HCT116 (cell line): ENCODE data around the gene MATCAP1. TPM values are rescaled to one million over a fixed set of nuclear protein-coding genes. Genes with fewer than 3 reads are reported as not detected.

ENCODE experiments used
- ATAC-seq: fragments of 200-7000 bp; cut with Tn5 transposase; 2 replicates; pipeline ENCODE4 v1.9.1; 2020; ENCODE audit warnings: mild to moderate bottlenecking, moderate library complexity
- BruUV-seq: library from RNA; stranded (reverse); fragments of 400-500 nt; replicated peaks from 2 replicates; lab custom pipeline; 2021; lab: Mats Ljungman, UMichigan
- CTCF ChIA-PET: fragments of 300-600 bp; sonication (Branson Sonifier 250); formaldehyde crosslinking; loops from one replicate; lab custom pipeline; 2021; ENCODE audit warnings: antibody characterized with exemption; lab: Charles Lee
- POLR2A ChIA-PET: fragments of 300-600, 350-600 bp; sonication (Branson Sonifier 250); formaldehyde crosslinking; loops from one replicate; lab custom pipeline; 2021; ENCODE audit warnings: antibody characterized with exemption; lab: Charles Lee
- RAD21 ChIA-PET, 2 experiments: fragments of 300-600 bp; sonication (Branson Sonifier 250); formaldehyde crosslinking; loops; one replicate each; lab custom pipeline; 2023; ENCODE audit warnings: low total read pairs in 2 of 2; ENCODE audit not compliant: uncharacterized antibody in 2 of 2, unreplicated experiment in 2 of 2, low non-redundant PET in 1 of 2; lab: Charles Lee
- DNase-seq: peaks from one replicate; pipeline ENCODE4 v3.0.0-alpha.2; 2010; ENCODE audit warnings: low read depth, low spot score
- H2AFZ ChIP-seq: fragments of 200-600 bp; shearing (Covaris generic), sonication (generic); 2 replicates; pipeline ENCODE4 v1.6.1; 2017; ENCODE audit warnings: low read depth, mixed run types, mixed read lengths, antibody characterized with exemption, low read length; ENCODE audit not compliant: poor library complexity, severe bottlenecking
- H3K27ac ChIP-seq: 2 replicates; pipeline ENCODE4 v1.5.1; 2012; ENCODE audit warnings: low read depth, low read length
- H3K27me3 ChIP-seq: fragments of 200-600 bp; sonication (generic); 2 replicates; pipeline ENCODE4 v1.6.1; 2016; ENCODE audit warnings: mixed run types, low read length, mixed read lengths; ENCODE audit not compliant: insufficient read depth
- H3K36me3 ChIP-seq, 2 experiments: fragments of 200-500 bp in 1 of 2; fragments of 200-600 bp in 1 of 2; sonication (Bioruptor generic) in 1 of 2; sonication (generic) in 1 of 2; 2 replicates each; pipeline versions ENCODE4 v1.5.1 to v1.6.1; 2014 to 2016; ENCODE audit warnings: low read length in 2 of 2, inconsistent platforms in 1 of 2, mixed read lengths in 1 of 2, mixed run types in 1 of 2; ENCODE audit not compliant: insufficient read depth in 2 of 2, control insufficient read depth in 1 of 2
- H3K4me1 ChIP-seq, 2 experiments: fragments of 200-600 bp in 1 of 2; sonication (generic) in 1 of 2; 2 replicates each; pipeline versions ENCODE4 v1.5.1 to v1.6.1; 2012 to 2017; ENCODE audit warnings: low read length in 2 of 2, inconsistent platforms in 1 of 2, mild to moderate bottlenecking in 1 of 2, mixed read lengths in 1 of 2, mixed run types in 1 of 2, moderate library complexity in 1 of 2; ENCODE audit not compliant: insufficient read depth in 2 of 2, control insufficient read depth in 1 of 2
- H3K4me2 ChIP-seq: fragments of 200-600 bp; sonication (generic); 2 replicates; pipeline ENCODE4 v1.6.1; 2017; ENCODE audit warnings: mixed run types, low read length, mixed read lengths
- H3K4me3 ChIP-seq, 2 experiments: fragments of 200-600 bp in 1 of 2; sonication (generic) in 1 of 2; replicated peaks in 1 of 2; 2 replicates each; pipeline ENCODE4 v1.5.1; 2011 to 2016; ENCODE audit warnings: low read length in 2 of 2, control low read depth in 1 of 2, low read depth in 1 of 2, mild to moderate bottlenecking in 1 of 2, mixed read lengths in 1 of 2, mixed run types in 1 of 2
- H3K79me2 ChIP-seq: fragments of 200-600 bp; sonication (generic); 2 replicates; pipeline ENCODE4 v1.6.1; 2017; ENCODE audit warnings: mild to moderate bottlenecking, mixed run types, low read length, moderate library complexity, mixed read lengths; ENCODE audit not compliant: insufficient read depth
- H3K9ac ChIP-seq: fragments of 200-600 bp; sonication (generic); 2 replicates; pipeline ENCODE4 v1.6.1; 2016; ENCODE audit warnings: low read length, mixed read lengths
- H3K9me2 ChIP-seq: fragments of 200-600 bp; sonication (generic), shearing (Covaris generic); 2 replicates; pipeline ENCODE4 v1.6.1; 2017; ENCODE audit warnings: mixed run types, mild to moderate bottlenecking, moderate library complexity; ENCODE audit not compliant: insufficient read depth
- H3K9me3 ChIP-seq, 2 experiments: fragments of 200-500 bp in 1 of 2; fragments of 200-600 bp in 1 of 2; sonication (Bioruptor generic) in 1 of 2; sonication (generic) in 1 of 2; 2 replicates each; pipeline ENCODE4 v1.6.1; 2014 to 2017; ENCODE audit warnings: low read length in 2 of 2, mixed read lengths in 2 of 2, inconsistent platforms in 1 of 2, low read depth in 1 of 2, mild to moderate bottlenecking in 1 of 2, mixed run types in 1 of 2, moderate library complexity in 1 of 2; ENCODE audit not compliant: control insufficient read depth in 1 of 2, insufficient read depth in 1 of 2
- H4K20me1 ChIP-seq: fragments of 200-600 bp; sonication (generic), shearing (Covaris generic); 2 replicates; pipeline ENCODE4 v1.6.1; 2017; ENCODE audit warnings: mixed run types, mild to moderate bottlenecking, moderate library complexity; ENCODE audit not compliant: insufficient read depth
- ATF3 ChIP-seq: IDR thresholded peaks from 2 replicates; pipeline ENCODE4 v1.6.1; 2012
- CBX3 ChIP-seq: IDR thresholded peaks from 2 replicates; pipeline ENCODE4 v1.6.1; 2012; ENCODE audit warnings: low read depth
- CEBPB ChIP-seq: IDR thresholded peaks from 2 replicates; pipeline ENCODE4 v1.6.1; 2012; ENCODE audit warnings: low read depth
- CTCF ChIP-seq, 3 experiments: fragments of 200-600 bp in 1 of 3; sonication (generic) in 1 of 3; IDR thresholded peaks in 2 of 3; conservative IDR thresholded peaks in 1 of 3; 2 replicates each; pipeline ENCODE4 v1.5.1; 2012 to 2017; ENCODE audit warnings: low read depth in 2 of 3, low read length in 2 of 3, antibody characterized with exemption in 1 of 3, borderline replicate concordance in 1 of 3, control low read depth in 1 of 3, mild to moderate bottlenecking in 1 of 3, mixed read lengths in 1 of 3, mixed run types in 1 of 3, moderate library complexity in 1 of 3; ENCODE audit not compliant: insufficient read depth in 1 of 3
- EGR1 ChIP-seq: IDR thresholded peaks from 2 replicates; pipeline ENCODE4 v1.6.1; 2012; ENCODE audit warnings: low read depth
- ELF1 ChIP-seq: IDR thresholded peaks from 2 replicates; pipeline ENCODE4 v1.6.1; 2012; ENCODE audit warnings: low read depth, borderline replicate concordance
- EZH2phosphoT487 ChIP-seq: fragments of 200-600 bp; IDR thresholded peaks from 2 replicates; pipeline ENCODE4 v1.6.1; 2018; ENCODE audit warnings: antibody characterized with exemption, borderline replicate concordance
- FOSL1 ChIP-seq: IDR thresholded peaks from 2 replicates; pipeline ENCODE4 v1.6.1; 2012; ENCODE audit warnings: low read depth
- JUND ChIP-seq: IDR thresholded peaks from 2 replicates; pipeline ENCODE4 v1.6.1; 2012
- MAX ChIP-seq: IDR thresholded peaks from 2 replicates; pipeline ENCODE4 v1.6.1; 2012
- POLR2AphosphoS5 ChIP-seq: IDR thresholded peaks from 2 replicates; pipeline ENCODE4 v1.6.1; 2011; ENCODE audit warnings: mild to moderate bottlenecking, low read depth, low read length, moderate library complexity
- RAD21 ChIP-seq: IDR thresholded peaks from 2 replicates; pipeline ENCODE4 v1.6.1; 2012; ENCODE audit warnings: low read depth, mild to moderate bottlenecking
- SIN3A ChIP-seq: IDR thresholded peaks from 2 replicates; pipeline ENCODE4 v1.6.1; 2012; ENCODE audit warnings: low read depth
- SP1 ChIP-seq: IDR thresholded peaks from 2 replicates; pipeline ENCODE4 v1.6.1; 2012; ENCODE audit warnings: low read depth
- SRF ChIP-seq: IDR thresholded peaks from 2 replicates; pipeline ENCODE4 v1.6.1; 2012; ENCODE audit warnings: low read depth
- TCF7L2 ChIP-seq: IDR thresholded peaks from 2 replicates; pipeline ENCODE4 v1.7.0; 2011; ENCODE audit warnings: borderline replicate concordance, inconsistent platforms; ENCODE audit not compliant: insufficient read depth, insufficient read length; ENCODE audit errors: extremely low read depth
- YY1 ChIP-seq: IDR thresholded peaks from 2 replicates; pipeline ENCODE4 v1.6.1; 2011; ENCODE audit warnings: low read length, low read depth, moderate library complexity, mild to moderate bottlenecking; ENCODE audit not compliant: insufficient replicate concordance; ENCODE audit errors: extremely low read depth
- ZFX ChIP-seq: fragments of 450-650 bp; IDR thresholded peaks from 2 replicates; pipeline ENCODE4 v1.6.1; 2017
- ZNF274 ChIP-seq: fragments of 200-500 bp; sonication (Bioruptor generic); IDR thresholded peaks from 2 replicates; pipeline ENCODE4 v1.6.1; 2014; ENCODE audit warnings: mild to moderate bottlenecking, low read depth, low read length, inconsistent platforms
- intact Hi-C: fragments of 100-400 bp; cut with micrococcal nuclease; formaldehyde crosslinking; loops from 2 replicates; pipeline ENCODE4 v1.10.0; 2022
- total RNA-seq: library from RNA; stranded (reverse); gene quantifications from one replicate; pipeline ENCODE4 v1.2.1, GENCODE V29; 2021; ENCODE audit not compliant: unreplicated experiment

Gene MATCAP1
- total RNA-seq, 1 experiment from 2014 or later, result 38.7 TPM

GRCh38 chr16:67184453-67184994 is 761 bp upstream of the MATCAP1 start:
- no TSS peak for BruUV-seq
- peak overlapping the region; percentile 68 to 71; a peak in 2 of 4 replicates for H3K4me3 ChIP-seq
- RAD21 ChIA-PET, result interaction anchor here in 1 of 2 experiments (1.2 kb wide), 2 partner anchors 155 to 166 kb away, joined by 3 to 16 read pairs; no protein-coding TSS in a partner anchor
- H4K20me1 ChIP-seq, result no peaks in the 10 kb centered on the region
- no peak for DNase-seq
- peak overlapping the region; percentile 95 for H3K27ac ChIP-seq
- H3K27me3 ChIP-seq, result no peaks in the 10 kb centered on the region
- no peak for ATAC-seq
- intact Hi-C loops, result no loop called here
- H3K36me3 ChIP-seq, result no peaks in the 10 kb centered on the region
- POLR2A ChIA-PET, result interaction anchor here (1.5 kb wide), 1 partner anchor 42 kb away, joined by 3 read pairs; the partner anchor contains the start of gene TMEM208
- peaks cover 13 to 46% of the 10 kb centered on the region in 2 experiments; a peak in 3 of 4 replicates for H3K4me1 ChIP-seq
- CTCF ChIA-PET, result interaction anchor here (0.9 to 1.5 kb wide), 11 partner anchors 14 to 289 kb away, joined by 3 to 12 read pairs (median 5); partner anchors contain the start of genes ELMO3 and NOL3
- peak overlapping the region; percentile 79; the same call in 1 of the 2 replicates for H3K9ac ChIP-seq
- peaks cover 11% of the 10 kb centered on the region for H3K79me2 ChIP-seq
- no peak for TF ChIP-seq ZFX
- TF ChIP-seq ATF3, result no peak
- no peak for TF ChIP-seq TCF7L2
- no peak for TF ChIP-seq FOSL1
- TF ChIP-seq CTCF (IDR thresholded peaks at IDR 0.05 in 2 of 3, conservative IDR thresholded peaks at IDR 0.05 in 1 of 3; ENCODE audit: borderline replicate concordance in 1 of 3, insufficient read depth in 1 of 3, low read depth in 2 of 3, low read length in 2 of 3), result no peak
- no peak for TF ChIP-seq SIN3A
- no peak for TF ChIP-seq CEBPB
- TF ChIP-seq MAX, result no peak
- no peak for TF ChIP-seq EGR1
- no peak for TF ChIP-seq YY1
- TF ChIP-seq SRF, result no peak
- no peak for TF ChIP-seq POLR2AphosphoS5
- TF ChIP-seq RAD21, result no peak
- TF ChIP-seq JUND, result no peak
- TF ChIP-seq ZNF274, result no peak
- TF ChIP-seq ELF1, result no peak
- no peak for TF ChIP-seq SP1
- TF ChIP-seq EZH2phosphoT487, result no peak
- TF ChIP-seq CBX3, result no peak
- TF ChIP-seq, all 23 proteins: peak for 0
- Histone ChIP-seq H3K9me3 (no peaks in the 10 kb centered on the region), H3K9me2 (no peaks in the 10 kb centered on the region), H2AFZ (no peak overlapping the region), H3K4me2 (peak overlapping the region; percentile 82)
